Astrocyte of the spinal cord (primary cell): Measurements from ENCODE around the gene FABP2.
"Not testable (repeated sequence)": the region's sequence is repeated elsewhere in the genome, so short reads cannot be mapped to it uniquely, and the experiment has no call there.

ENCODE experiments used
- DNase-seq: peaks from one replicate; pipeline ENCODE4 v3.0.0; 2011; ENCODE audit warnings: low read depth, low spot score
- H3K4me3 ChIP-seq: 2 replicates; pipeline ENCODE4 v1.5.1; 2011; ENCODE audit warnings: low read depth, mild to moderate bottlenecking, low read length, moderate library complexity
- CTCF ChIP-seq: IDR thresholded peaks from 2 replicates; pipeline ENCODE4 v1.5.1; 2012; ENCODE audit warnings: low read depth, mild to moderate bottlenecking, low read length, inconsistent platforms
- in situ Hi-C: cut with HindIII; loops from 2 replicates; pipeline ENCODE4 v1.10.0; 2017; ENCODE audit warnings: low sequenced_read_pairs

Gene FABP2

GRCh38 chr4:119337010-119337409 is 15.1 kb upstream of the FABP2 start:
- DNase-seq = no peak
- no peak for TF ChIP-seq CTCF
- no peak overlapping the region for H3K4me3 ChIP-seq
- in situ Hi-C loops = no loop called here

- in situ Hi-C loops, H3K4me3 ChIP-seq, DNase-seq: not testable (repeated sequence)
These were observed 14.5 kb upstream of the FABP2 start for GRCh38 chr4:119336332-119336979.

- H3K4me3 ChIP-seq = no peak overlapping the region
- in situ Hi-C loops = no loop called here
- TF ChIP-seq CTCF = no peak
- DNase-seq = no peak
These were observed 8.1 kb upstream of the FABP2 start for GRCh38 chr4:119329835-119330620.

GRCh38 chr4:119328695-119329094 is 6.8 kb upstream of the FABP2 start:
- TF ChIP-seq CTCF = no peak
- in situ Hi-C loops = no loop called here
- DNase-seq = no peak

GRCh38 chr4:119317990-119318389 is 3.9 kb downstream of the FABP2 start:
- in situ Hi-C loops = no loop called here
- no peak overlapping the region for H3K4me3 ChIP-seq
- no peak for DNase-seq
- TF ChIP-seq CTCF = no peak

More at GRCh38 chr4:119328695-119329094, 6.8 kb upstream of the FABP2 start:
- no peak overlapping the region for H3K4me3 ChIP-seq

GRCh38 chr4:119315036-119315435 is 6.9 kb downstream of the FABP2 start:
- in situ Hi-C loops = no loop called here
- H3K4me3 ChIP-seq = no peak overlapping the region
- no peak for TF ChIP-seq CTCF
- no peak for DNase-seq

GRCh38 chr4:119314356-119314755 is 7.6 kb downstream of the FABP2 start:
- H3K4me3 ChIP-seq = no peak overlapping the region
- TF ChIP-seq CTCF = peak; percentile 60
- DNase-seq = peak; percentile 65
- in situ Hi-C loops = no loop called here
